GM18508 (cell line): Measurements from ENCODE around the gene OR8D4.
"Not testable (repeated sequence)": the region's sequence is repeated elsewhere in the genome, so short reads cannot be mapped to it uniquely, and the experiment has no call there.

Experiments used
- ATAC-seq: cut with Tn5 transposase; IDR thresholded peaks from one replicate; pipeline ENCODE4 v1.9.1; 2021; ENCODE audit warnings: moderate number of reproducible peaks; ENCODE audit not compliant: insufficient read depth, unreplicated experiment

OR8D4 gene

GRCh38 chr11:123901867-123902266, at the start of gene OR8D4:
TSS of gene OR8D4 (plus strand) at chr11:123902167. CDS start at chr11:123906432, 4,265 bp downstream.
- ATAC-seq: no peak

- ATAC-seq: no peak
These were observed 49.6 kb upstream of the OR8D4 start for GRCh38 chr11:123852321-123852720.

GRCh38 chr11:123853038-123853437, 48.9 kb upstream of the OR8D4 start:
- ATAC-seq: no peak

DNA sequence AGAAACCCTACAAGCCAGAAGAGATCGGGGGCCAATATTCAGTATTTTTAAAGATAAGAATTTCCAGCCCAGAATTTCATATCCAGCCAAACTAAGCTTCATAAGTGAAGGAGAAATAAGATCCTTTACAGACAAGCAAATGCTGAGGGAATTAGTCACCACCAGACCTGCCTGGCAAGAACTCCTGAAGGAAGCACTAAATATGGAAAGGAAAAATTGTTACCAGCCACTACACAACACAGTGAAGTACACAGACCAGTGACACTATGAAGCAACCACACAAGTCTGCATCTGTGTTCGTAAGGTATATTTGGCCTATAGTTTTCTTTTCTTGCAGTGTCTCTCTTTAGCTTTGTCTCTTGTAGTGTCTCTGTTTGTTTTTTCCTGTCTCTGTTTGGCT, 45.5 kb upstream of the OR8D4 start:
- no peak for ATAC-seq

DNA sequence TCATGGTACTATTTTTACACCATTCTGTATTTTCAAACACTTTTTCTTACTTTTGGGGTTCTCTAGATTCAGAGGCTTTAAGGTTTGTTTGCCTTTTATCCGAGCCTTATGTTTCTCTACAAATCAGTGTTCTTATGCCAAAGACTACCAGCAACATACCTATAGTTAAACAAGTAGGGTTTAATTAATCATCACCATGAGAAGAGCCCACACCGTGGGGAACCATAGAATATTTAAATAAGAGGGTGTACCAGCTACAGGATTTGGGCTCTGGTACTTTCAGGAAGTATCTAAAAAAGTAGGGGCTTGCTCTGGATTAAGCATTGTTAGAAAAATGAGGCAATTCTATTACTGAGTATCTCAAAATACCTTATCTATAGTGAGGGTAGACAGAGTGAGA, 42.2 kb upstream of the OR8D4 start:
- no peak for ATAC-seq

GRCh38 chr11:123865293-123865692, 36.7 kb upstream of the OR8D4 start:
- ATAC-seq: not testable (repeated sequence)

DNA sequence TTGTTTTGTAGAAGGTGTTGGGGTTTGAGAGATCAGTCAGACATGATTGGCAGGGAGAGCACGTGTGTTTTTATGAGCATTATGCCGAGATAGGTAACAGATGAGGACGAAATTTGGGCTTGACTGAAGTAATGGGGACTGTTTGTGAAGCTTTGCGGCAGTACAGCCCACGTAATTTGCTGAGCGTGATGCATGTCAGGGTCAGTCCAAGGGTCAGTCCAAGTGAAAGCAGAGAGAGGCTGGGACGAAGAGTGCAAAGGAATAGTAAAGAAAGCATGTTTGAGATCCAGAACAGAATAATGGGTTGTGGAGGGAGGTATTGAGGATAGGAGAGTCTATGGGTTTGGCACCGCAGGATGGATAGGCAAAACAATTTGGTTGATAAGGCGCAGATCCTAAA, 34.2 kb upstream of the OR8D4 start:
- ATAC-seq: not testable (repeated sequence)

GRCh38 chr11:123880912-123881311, 21.1 kb upstream of the OR8D4 start:
- no peak for ATAC-seq

DNA sequence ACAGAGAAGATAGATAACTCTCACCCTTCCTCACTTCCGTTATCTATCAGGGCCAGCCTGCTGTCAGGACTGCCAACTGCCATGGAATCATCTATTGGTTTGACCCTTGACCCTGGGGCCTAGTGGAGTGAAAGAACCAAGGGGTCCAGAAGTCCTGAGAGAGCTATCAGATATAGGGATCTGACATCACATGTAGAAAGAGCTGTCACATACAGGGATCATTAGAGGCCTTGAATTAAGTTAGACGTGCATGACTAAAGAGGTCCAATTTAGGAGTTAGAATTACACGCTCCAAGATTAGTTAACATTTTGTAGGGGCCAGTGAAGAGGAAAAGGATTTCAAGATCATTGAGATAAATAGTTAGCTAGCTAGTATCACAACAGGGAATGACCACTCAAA, 16.4 kb upstream of the OR8D4 start, which contains the start of gene TMEM225:
TSS of gene TMEM225 (minus strand) at position 101 of the 400 bp plus-strand sequence. CDS start 245 bp downstream, outside the sequence.
- no peak for ATAC-seq

- no peak for ATAC-seq
These were observed 9.9 kb upstream of the OR8D4 start for GRCh38 chr11:123892031-123892430.

DNA sequence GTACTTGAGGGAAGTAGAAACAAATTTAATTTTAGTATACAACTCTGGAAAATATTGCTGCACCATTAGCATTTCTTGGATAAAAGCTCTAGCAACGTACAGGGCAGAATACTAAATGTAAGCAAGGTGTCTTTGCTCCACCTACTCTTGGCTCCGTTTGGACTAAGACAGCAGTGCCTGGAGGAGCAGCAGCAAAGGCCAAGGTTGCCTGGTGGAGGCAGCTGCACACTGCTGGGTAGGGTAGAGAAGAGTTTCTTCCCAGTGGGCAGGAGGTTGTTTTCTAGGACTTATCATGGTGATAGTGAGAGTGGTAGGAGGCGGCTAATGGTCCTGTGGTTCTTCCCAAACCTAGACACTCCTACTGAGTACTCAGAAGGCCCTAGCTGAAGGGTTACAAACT, 2.2 kb upstream of the OR8D4 start:
- no peak for ATAC-seq

DNA sequence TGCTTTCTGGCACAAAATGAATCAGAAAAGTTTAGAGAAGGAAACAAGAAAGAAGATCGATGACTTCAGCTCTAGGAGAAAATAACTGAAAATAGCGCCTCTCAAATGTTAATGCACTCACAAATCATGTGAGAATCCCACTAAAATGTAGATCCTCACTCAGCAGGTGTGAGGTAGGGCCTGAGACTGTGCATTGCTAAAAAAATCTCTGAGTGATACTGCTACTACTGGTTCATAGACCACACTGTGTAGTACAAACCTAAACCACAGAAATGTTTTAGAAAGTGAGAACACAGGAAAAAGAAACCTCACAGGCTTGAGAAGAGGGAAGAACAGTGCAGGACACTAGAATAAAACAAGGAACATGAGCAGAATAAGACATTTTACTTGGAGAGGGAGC, 2.0 kb downstream of the OR8D4 start:
- no peak for ATAC-seq

GRCh38 chr11:123904932-123905331, 3.0 kb downstream of the OR8D4 start:
- no peak for ATAC-seq

GRCh38 chr11:123905826-123906225, 3.9 kb downstream of the OR8D4 start:
- ATAC-seq: no peak

GRCh38 chr11:123920943-123921342, 19.0 kb downstream of the OR8D4 start:
- ATAC-seq: no peak

GRCh38 chr11:123924027-123924426, 22.1 kb downstream of the OR8D4 start:
- no peak for ATAC-seq

- no peak for ATAC-seq
These were observed 37.4 kb downstream of the OR8D4 start, which contains the start of gene OR4D5 for GRCh38 chr11:123939317-123939716. TSS of gene OR4D5 (plus strand) at chr11:123939617. CDS start at chr11:123939617, 0 bp downstream.

DNA sequence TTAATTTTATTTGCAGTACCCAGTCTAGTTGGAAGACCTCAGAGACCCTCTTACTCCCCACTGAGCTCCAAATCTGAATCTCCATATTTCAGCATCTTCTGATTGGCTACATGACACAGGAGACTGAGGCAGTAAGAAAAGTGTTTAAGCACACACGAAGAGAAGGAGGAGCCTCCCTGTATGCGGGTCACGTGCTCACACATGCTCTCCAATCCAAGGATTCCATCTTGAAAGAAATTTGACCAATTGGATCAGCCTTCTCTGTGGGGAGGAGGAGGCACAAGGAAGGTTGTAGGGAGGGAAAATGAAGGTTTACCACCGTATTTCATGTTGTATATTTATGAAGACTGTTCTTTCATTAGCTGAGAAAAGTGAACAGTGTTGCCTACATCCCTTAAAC, 40.4 kb downstream of the OR8D4 start:
- no peak for ATAC-seq

DNA sequence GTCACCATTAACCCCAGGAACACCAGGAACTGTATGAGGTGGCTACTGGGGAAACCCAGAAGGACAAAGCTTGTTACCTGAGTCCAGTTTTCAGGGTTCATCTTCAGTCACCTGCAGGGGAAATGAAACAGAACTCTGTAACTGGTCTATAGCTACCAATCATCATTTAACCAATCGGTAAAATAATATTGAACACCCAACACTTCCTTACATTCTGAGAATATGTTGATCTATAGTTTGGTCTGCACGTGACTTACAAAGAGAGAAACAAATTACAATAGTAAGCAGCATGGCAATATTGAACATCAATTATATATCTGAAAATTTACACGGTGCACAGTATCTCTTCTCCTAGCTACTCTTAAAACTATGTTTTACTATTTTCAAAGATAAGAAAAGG, 41.8 kb downstream of the OR8D4 start, which contains the start of gene OR6T1:
TSS of gene OR6T1 (minus strand) at position 101 of the 400 bp plus-strand sequence. CDS start at position 101, 0 bp downstream.
- no peak for ATAC-seq

DNA sequence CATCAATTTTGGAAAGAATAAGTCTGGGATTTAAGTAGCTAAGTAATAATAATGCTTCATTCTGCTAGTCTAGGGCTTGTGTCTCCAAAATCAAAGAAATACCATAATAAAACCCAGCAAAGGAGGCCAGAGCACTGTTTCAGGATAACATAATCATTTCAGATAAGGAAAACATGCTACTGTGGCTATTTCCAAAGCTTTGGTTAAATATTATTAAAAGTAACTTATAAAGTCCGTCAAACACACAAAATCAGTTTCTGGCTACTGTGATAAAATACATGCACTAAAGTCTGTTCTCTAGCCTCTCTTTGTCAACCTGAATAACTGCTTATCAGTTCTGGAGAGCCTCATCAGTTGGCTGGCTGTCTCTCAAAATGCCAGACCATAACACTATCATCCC, 43.2 kb downstream of the OR8D4 start:
- ATAC-seq: no peak

DNA sequence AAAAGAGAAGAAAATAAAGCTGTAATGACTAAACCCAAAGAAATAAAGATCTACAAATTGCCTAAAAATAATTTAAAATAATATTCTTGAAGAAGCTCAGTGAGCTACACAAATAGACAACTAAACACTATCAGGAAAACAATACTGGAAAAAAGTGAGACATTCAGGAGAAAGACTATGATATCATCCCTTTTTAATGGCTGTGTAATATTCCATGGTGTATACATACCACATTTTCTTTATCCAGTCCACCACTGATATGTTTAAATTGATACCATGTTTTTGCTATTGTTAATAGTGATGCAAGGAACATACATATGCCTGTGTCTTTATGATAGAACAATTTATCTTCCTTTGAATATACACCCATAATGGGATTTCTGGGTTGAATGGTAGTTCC, 54.8 kb downstream of the OR8D4 start:
- no peak for ATAC-seq
